ENCODE results near the gene DNMT3A.
A peak's percentile ranks its signal among the peaks of the same experiment; 100 is the strongest.

The DNMT3A gene

GRCh38 chr2:25286723-25287483 is 54.8 kb downstream of the DNMT3A start:
- H3K27ac Mint-ChIP-seq, result peak overlapping the region; percentile 93
- no peaks in the 10 kb centered on the region for H3K27me3 Mint-ChIP-seq
- no peak overlapping the region for H3K4me3 Mint-ChIP-seq
- DNase-seq (no peak), ATAC-seq (no peak)
- peaks cover 54% of the 10 kb centered on the region for H3K4me1 Mint-ChIP-seq
- H3K9me3 Mint-ChIP-seq, result no peaks in the 10 kb centered on the region
- H3K36me3 Mint-ChIP-seq (ENCODE audit: low read depth), result peaks cover 19% of the 10 kb centered on the region

- peak; percentile 99 for ATAC-seq
- peaks cover 24% of the 10 kb centered on the region for H3K36me3 Mint-ChIP-seq (ENCODE audit: low read depth)
- no peaks in the 10 kb centered on the region for H3K9me3 Mint-ChIP-seq
- peak; percentile 60 for DNase-seq
- H3K4me3 Mint-ChIP-seq, result peak overlapping the region; percentile 59
- H3K27ac Mint-ChIP-seq, result peak overlapping the region; percentile 93
- peaks cover 51% of the 10 kb centered on the region for H3K4me1 Mint-ChIP-seq
- H3K27me3 Mint-ChIP-seq, result no peaks in the 10 kb centered on the region
Measured at GRCh38 chr2:25286025-25286400, 55.7 kb downstream of the DNMT3A start.

- H3K4me1 Mint-ChIP-seq, result peaks cover 52% of the 10 kb centered on the region
- no peaks in the 10 kb centered on the region for H3K27me3 Mint-ChIP-seq
- DNase-seq (no peak), ATAC-seq (no peak)
- peak overlapping the region; percentile 93 for H3K27ac Mint-ChIP-seq
- H3K36me3 Mint-ChIP-seq (ENCODE audit: low read depth), result peaks cover 28% of the 10 kb centered on the region
- no peaks in the 10 kb centered on the region for H3K9me3 Mint-ChIP-seq
- H3K4me3 Mint-ChIP-seq, result peak overlapping the region; percentile 59
Measured at GRCh38 chr2:25285265-25286024, 56.3 kb downstream of the DNMT3A start.

GRCh38 chr2:25284756-25285155 is 57.0 kb downstream of the DNMT3A start:
- H3K4me1 Mint-ChIP-seq, result peaks cover 54% of the 10 kb centered on the region
- H3K4me3 Mint-ChIP-seq, result no peak overlapping the region
- H3K27ac Mint-ChIP-seq, result peak overlapping the region; percentile 59
- H3K36me3 Mint-ChIP-seq (ENCODE audit: low read depth), result peaks cover 33% of the 10 kb centered on the region
- no peak for DNase-seq
- no peak for ATAC-seq
- no peaks in the 10 kb centered on the region for H3K9me3 Mint-ChIP-seq
- no peaks in the 10 kb centered on the region for H3K27me3 Mint-ChIP-seq

GRCh38 chr2:25283921-25284320 is 57.8 kb downstream of the DNMT3A start:
- Mint-ChIP-seq H3K27me3 (no peaks in the 10 kb centered on the region), H3K27ac (no peak overlapping the region), H3K9me3 (no peaks in the 10 kb centered on the region), H3K36me3 (ENCODE audit: low read depth) (peaks cover 38% of the 10 kb centered on the region), H3K4me1 (peaks cover 62% of the 10 kb centered on the region), H3K4me3 (no peak overlapping the region)
- DNase-seq (no peak), ATAC-seq (no peak)

- H3K27me3 Mint-ChIP-seq, result no peaks in the 10 kb centered on the region
- no peaks in the 10 kb centered on the region for H3K9me3 Mint-ChIP-seq
- H3K4me3 Mint-ChIP-seq, result no peak overlapping the region
- no peak overlapping the region for H3K27ac Mint-ChIP-seq
- DNase-seq, result no peak
- peaks cover 68% of the 10 kb centered on the region for H3K4me1 Mint-ChIP-seq
- no peak for ATAC-seq
- peaks cover 42% of the 10 kb centered on the region for H3K36me3 Mint-ChIP-seq (ENCODE audit: low read depth)
Measured at GRCh38 chr2:25281941-25282340, 59.8 kb downstream of the DNMT3A start.

GRCh38 chr2:25281522-25281921 is 60.2 kb downstream of the DNMT3A start:
- peaks cover 67% of the 10 kb centered on the region for H3K4me1 Mint-ChIP-seq

GRCh38 chr2:25280051-25280687 is 61.6 kb downstream of the DNMT3A start:
- Mint-ChIP-seq H3K4me1 (peaks cover 67% of the 10 kb centered on the region), H3K4me3 (no peak overlapping the region), H3K36me3 (ENCODE audit: low read depth) (peaks cover 39% of the 10 kb centered on the region), H3K9me3 (no peaks in the 10 kb centered on the region), H3K27ac (peak overlapping the region; percentile 53), H3K27me3 (no peaks in the 10 kb centered on the region)
- ATAC-seq (no peak), DNase-seq (no peak)

More at GRCh38 chr2:25281522-25281921, 60.2 kb downstream of the DNMT3A start:
- H3K4me3 Mint-ChIP-seq, result no peak overlapping the region
- DNase-seq, result no peak
- no peaks in the 10 kb centered on the region for H3K9me3 Mint-ChIP-seq
- no peak overlapping the region for H3K27ac Mint-ChIP-seq
- peaks cover 42% of the 10 kb centered on the region for H3K36me3 Mint-ChIP-seq (ENCODE audit: low read depth)
- no peak for ATAC-seq
- no peaks in the 10 kb centered on the region for H3K27me3 Mint-ChIP-seq

- H3K36me3 Mint-ChIP-seq (ENCODE audit: low read depth), result peaks cover 41% of the 10 kb centered on the region
- no peaks in the 10 kb centered on the region for H3K27me3 Mint-ChIP-seq
- no peaks in the 10 kb centered on the region for H3K9me3 Mint-ChIP-seq
- DNase-seq (peak; percentile 46), ATAC-seq (no peak)
- peak overlapping the region; percentile 87 for H3K27ac Mint-ChIP-seq
- peaks cover 70% of the 10 kb centered on the region for H3K4me1 Mint-ChIP-seq
- H3K4me3 Mint-ChIP-seq, result peak overlapping the region; percentile 25
Measured at GRCh38 chr2:25279091-25279651, 62.6 kb downstream of the DNMT3A start.

- Mint-ChIP-seq H3K4me1 (peaks cover 78% of the 10 kb centered on the region), H3K4me3 (peak overlapping the region; percentile 60)
- ATAC-seq, result peak; percentile 67
Measured at GRCh38 chr2:25276569-25277465, 64.9 kb downstream of the DNMT3A start.

GRCh38 chr2:25275575-25275965 is 66.2 kb downstream of the DNMT3A start:
- Mint-ChIP-seq H3K27ac (peak overlapping the region; percentile 92), H3K36me3 (ENCODE audit: low read depth) (peaks cover 49% of the 10 kb centered on the region), H3K4me3 (no peak overlapping the region), H3K27me3 (no peaks in the 10 kb centered on the region), H3K4me1 (peaks cover 73% of the 10 kb centered on the region), H3K9me3 (no peaks in the 10 kb centered on the region)
- DNase-seq (no peak), ATAC-seq (no peak)

More at GRCh38 chr2:25276569-25277465, 64.9 kb downstream of the DNMT3A start:
- H3K36me3 Mint-ChIP-seq (ENCODE audit: low read depth), result peaks cover 50% of the 10 kb centered on the region
- no peaks in the 10 kb centered on the region for H3K9me3 Mint-ChIP-seq
- H3K27ac Mint-ChIP-seq, result peak overlapping the region; percentile 92
- H3K27me3 Mint-ChIP-seq, result no peaks in the 10 kb centered on the region
- DNase-seq, result peak; percentile 92

GRCh38 chr2:25274868-25275574 is 66.7 kb downstream of the DNMT3A start:
- Mint-ChIP-seq H3K27me3 (no peaks in the 10 kb centered on the region), H3K36me3 (ENCODE audit: low read depth) (peaks cover 51% of the 10 kb centered on the region), H3K9me3 (no peaks in the 10 kb centered on the region), H3K4me1 (peaks cover 68% of the 10 kb centered on the region), H3K27ac (peak overlapping the region; percentile 96), H3K4me3 (no peak overlapping the region)
- DNase-seq (peak; percentile 68), ATAC-seq (no peak)

- Mint-ChIP-seq H3K36me3 (ENCODE audit: low read depth) (peaks cover 53% of the 10 kb centered on the region), H3K9me3 (no peaks in the 10 kb centered on the region), H3K27me3 (no peaks in the 10 kb centered on the region), H3K4me3 (peak overlapping the region; percentile 37), H3K4me1 (peaks cover 63% of the 10 kb centered on the region), H3K27ac (peak overlapping the region; percentile 96)
- DNase-seq, result no peak
- ATAC-seq, result no peak
Measured at GRCh38 chr2:25273985-25274535, 67.7 kb downstream of the DNMT3A start.
